GM12878 (cell line): ENCODE results near the gene ZNF276.

Experiments used
- CEBPB ChIP-seq, 2 experiments: fragments of 150-350 bp in 1 of 2; IDR thresholded peaks; 2 replicates each; pipeline ENCODE4 v1.6.1; 2012 to 2014; ENCODE audit warnings: low read depth in 2 of 2, low read length in 2 of 2, borderline replicate concordance in 1 of 2, inconsistent platforms in 1 of 2
- CTCF ChIP-seq, 3 experiments: IDR thresholded peaks in 2 of 3; conservative IDR thresholded peaks in 1 of 3; 2 replicates each; pipeline ENCODE4 v1.5.1; 2011; ENCODE audit warnings: low read depth in 3 of 3, low read length in 3 of 3, mild to moderate bottlenecking in 3 of 3, control low read depth in 2 of 3, moderate library complexity in 2 of 3, inconsistent platforms in 1 of 3, mixed read lengths in 1 of 3; ENCODE audit not compliant: control insufficient read depth in 2 of 3, insufficient read depth in 1 of 3; ENCODE audit errors: extremely low read depth in 1 of 3

DNA sequence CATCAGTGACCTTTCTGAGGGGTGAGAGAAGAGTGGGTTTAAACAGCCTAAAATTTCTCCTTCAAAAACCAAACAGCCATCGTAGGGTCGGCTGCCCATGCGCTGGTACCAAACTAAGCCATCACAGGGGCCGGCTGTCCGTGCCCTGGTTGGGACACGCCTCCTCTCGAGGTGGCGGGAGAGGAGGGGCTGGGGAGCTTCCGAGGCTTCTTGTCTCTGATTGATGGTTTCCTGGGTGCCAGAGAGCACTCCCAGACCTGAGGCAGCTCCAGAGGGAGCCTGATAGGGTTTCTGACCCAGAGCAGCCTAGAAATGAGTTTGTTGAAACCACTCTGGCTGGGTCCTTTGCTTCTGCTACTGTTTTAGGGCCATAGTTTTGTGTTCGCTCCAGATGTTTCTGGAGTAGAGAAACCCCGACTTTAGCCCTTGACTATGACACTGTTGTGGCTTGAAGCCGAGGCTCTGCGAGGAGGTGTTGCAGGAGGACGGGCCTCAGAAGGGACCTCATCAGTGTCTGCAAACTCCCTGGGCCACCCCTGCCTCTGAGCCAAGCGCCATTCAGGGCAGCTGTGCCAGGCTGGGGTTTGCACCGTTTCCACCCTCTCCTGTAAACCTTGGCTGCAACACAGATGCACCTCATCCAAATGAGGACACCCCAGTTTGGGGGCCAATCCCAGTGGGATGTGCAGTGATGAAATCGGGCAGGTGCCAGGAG lies 6.2 kb downstream of the ZNF276 start:
- TF ChIP-seq CEBPB (IDR thresholded peaks at IDR 0.05; ENCODE audit: borderline replicate concordance in 1 of 2, low read depth in 2 of 2, low read length in 2 of 2): no peak
- TF ChIP-seq CTCF (IDR thresholded peaks at IDR 0.05 in 2 of 3, conservative IDR thresholded peaks at IDR 0.05 in 1 of 3; ENCODE audit: control insufficient read depth in 2 of 3, extremely low read depth in 1 of 3, insufficient read depth in 1 of 3, low read depth in 3 of 3, low read length in 3 of 3): no peak
